ENCODE results near the gene NKAIN1. TPM values are rescaled to one million over a fixed set of nuclear protein-coding genes. Genes with fewer than 3 reads are reported as not detected.
"Not testable (repeated sequence)": the region's sequence is repeated elsewhere in the genome, so short reads cannot be mapped to it uniquely, and the experiment has no call there.

The NKAIN1 gene
- total RNA-seq, 1 experiment from 2014 or later, result 1.7 TPM

GRCh38 chr1:31140299-31140698 is 99.4 kb downstream of the NKAIN1 start:
- Histone ChIP-seq H3K36me3 (ENCODE audit: control insufficient read depth, insufficient read depth, low read length) (no peaks in the 10 kb centered on the region), H3K27me3 (ENCODE audit: control insufficient read depth, insufficient read depth, low read length) (no peaks in the 10 kb centered on the region), H3K4me3 (ENCODE audit: low read depth in 2 of 2, low read length in 2 of 2) (no peak overlapping the region), H3K27ac (ENCODE audit: low read length) (no peak overlapping the region), H3K9me3 (ENCODE audit: control insufficient read depth, insufficient read depth, low read depth, low read length) (no peaks in the 10 kb centered on the region), H3K4me1 (ENCODE audit: control insufficient read depth, insufficient read depth, low read length) (no peaks in the 10 kb centered on the region)
- POLR2A ChIA-PET, result no interaction called here
- intact Hi-C loops (cut with micrococcal nuclease; ENCODE audit: unreplicated experiment), result no loop called here
- in situ Hi-C loops (cut with HindIII; ENCODE audit: low pct_unique_long_range_greater_than_20kb, low sequenced_read_pairs), result no loop called here
- CTCF ChIA-PET, result no interaction called here
- ATAC-seq, result no peak
- TF ChIP-seq, protein P1, sequence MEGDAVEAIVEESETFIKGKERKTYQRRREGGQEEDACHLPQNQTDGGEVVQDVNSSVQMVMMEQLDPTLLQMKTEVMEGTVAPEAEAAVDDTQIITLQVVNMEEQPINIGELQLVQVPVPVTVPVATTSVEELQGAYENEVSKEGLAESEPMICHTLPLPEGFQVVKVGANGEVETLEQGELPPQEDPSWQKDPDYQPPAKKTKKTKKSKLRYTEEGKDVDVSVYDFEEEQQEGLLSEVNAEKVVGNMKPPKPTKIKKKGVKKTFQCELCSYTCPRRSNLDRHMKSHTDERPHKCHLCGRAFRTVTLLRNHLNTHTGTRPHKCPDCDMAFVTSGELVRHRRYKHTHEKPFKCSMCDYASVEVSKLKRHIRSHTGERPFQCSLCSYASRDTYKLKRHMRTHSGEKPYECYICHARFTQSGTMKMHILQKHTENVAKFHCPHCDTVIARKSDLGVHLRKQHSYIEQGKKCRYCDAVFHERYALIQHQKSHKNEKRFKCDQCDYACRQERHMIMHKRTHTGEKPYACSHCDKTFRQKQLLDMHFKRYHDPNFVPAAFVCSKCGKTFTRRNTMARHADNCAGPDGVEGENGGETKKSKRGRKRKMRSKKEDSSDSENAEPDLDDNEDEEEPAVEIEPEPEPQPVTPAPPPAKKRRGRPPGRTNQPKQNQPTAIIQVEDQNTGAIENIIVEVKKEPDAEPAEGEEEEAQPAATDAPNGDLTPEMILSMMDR (IDR thresholded peaks at IDR 0.05), result no peak
- TF ChIP-seq, protein P2, sequence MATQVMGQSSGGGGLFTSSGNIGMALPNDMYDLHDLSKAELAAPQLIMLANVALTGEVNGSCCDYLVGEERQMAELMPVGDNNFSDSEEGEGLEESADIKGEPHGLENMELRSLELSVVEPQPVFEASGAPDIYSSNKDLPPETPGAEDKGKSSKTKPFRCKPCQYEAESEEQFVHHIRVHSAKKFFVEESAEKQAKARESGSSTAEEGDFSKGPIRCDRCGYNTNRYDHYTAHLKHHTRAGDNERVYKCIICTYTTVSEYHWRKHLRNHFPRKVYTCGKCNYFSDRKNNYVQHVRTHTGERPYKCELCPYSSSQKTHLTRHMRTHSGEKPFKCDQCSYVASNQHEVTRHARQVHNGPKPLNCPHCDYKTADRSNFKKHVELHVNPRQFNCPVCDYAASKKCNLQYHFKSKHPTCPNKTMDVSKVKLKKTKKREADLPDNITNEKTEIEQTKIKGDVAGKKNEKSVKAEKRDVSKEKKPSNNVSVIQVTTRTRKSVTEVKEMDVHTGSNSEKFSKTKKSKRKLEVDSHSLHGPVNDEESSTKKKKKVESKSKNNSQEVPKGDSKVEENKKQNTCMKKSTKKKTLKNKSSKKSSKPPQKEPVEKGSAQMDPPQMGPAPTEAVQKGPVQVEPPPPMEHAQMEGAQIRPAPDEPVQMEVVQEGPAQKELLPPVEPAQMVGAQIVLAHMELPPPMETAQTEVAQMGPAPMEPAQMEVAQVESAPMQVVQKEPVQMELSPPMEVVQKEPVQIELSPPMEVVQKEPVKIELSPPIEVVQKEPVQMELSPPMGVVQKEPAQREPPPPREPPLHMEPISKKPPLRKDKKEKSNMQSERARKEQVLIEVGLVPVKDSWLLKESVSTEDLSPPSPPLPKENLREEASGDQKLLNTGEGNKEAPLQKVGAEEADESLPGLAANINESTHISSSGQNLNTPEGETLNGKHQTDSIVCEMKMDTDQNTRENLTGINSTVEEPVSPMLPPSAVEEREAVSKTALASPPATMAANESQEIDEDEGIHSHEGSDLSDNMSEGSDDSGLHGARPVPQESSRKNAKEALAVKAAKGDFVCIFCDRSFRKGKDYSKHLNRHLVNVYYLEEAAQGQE (IDR thresholded peaks at IDR 0.05; ENCODE audit: insufficient read depth in 1 of 2, low read depth in 2 of 2, low read length in 1 of 2), result no peak
- no peak for TF ChIP-seq POLR2AphosphoS5 (IDR thresholded peaks at IDR 0.05; ENCODE audit: low read depth, low read length)
- no peak for TF ChIP-seq TCF7L2 (IDR thresholded peaks at IDR 0.05; ENCODE audit: low read depth, low read length)
- TF ChIP-seq SIN3A (IDR thresholded peaks at IDR 0.05; ENCODE audit: borderline replicate concordance, insufficient read depth, low read depth, low read length), result no peak
- no peak for DNase-seq (ENCODE audit: low read depth, low spot score)
- BruUV-seq (replicated peaks), result no TSS peak

- H3K27ac ChIP-seq (ENCODE audit: low read length); ATAC-seq; POLR2A ChIA-PET; H3K4me1 ChIP-seq (ENCODE audit: control insufficient read depth, insufficient read depth, low read length); BruUV-seq (replicated peaks); intact Hi-C loops (cut with micrococcal nuclease; ENCODE audit: unreplicated experiment); H3K27me3 ChIP-seq (ENCODE audit: control insufficient read depth, insufficient read depth, low read length); H3K9me3 ChIP-seq (ENCODE audit: control insufficient read depth, insufficient read depth, low read depth, low read length); DNase-seq (ENCODE audit: low read depth, low spot score); in situ Hi-C loops (cut with HindIII; ENCODE audit: low pct_unique_long_range_greater_than_20kb, low sequenced_read_pairs); CTCF ChIA-PET; H3K4me3 ChIP-seq (ENCODE audit: low read depth in 2 of 2, low read length in 2 of 2); H3K36me3 ChIP-seq (ENCODE audit: control insufficient read depth, insufficient read depth, low read length): not testable (repeated sequence)
These were observed 100.7 kb downstream of the NKAIN1 start for GRCh38 chr1:31138797-31139521.

GRCh38 chr1:31137873-31138272 is 101.8 kb downstream of the NKAIN1 start:
- H3K36me3 ChIP-seq (ENCODE audit: control insufficient read depth, insufficient read depth, low read length); DNase-seq (ENCODE audit: low read depth, low spot score); H3K9me3 ChIP-seq (ENCODE audit: control insufficient read depth, insufficient read depth, low read depth, low read length); ATAC-seq; intact Hi-C loops (cut with micrococcal nuclease; ENCODE audit: unreplicated experiment); H3K4me3 ChIP-seq (ENCODE audit: low read depth in 2 of 2, low read length in 2 of 2); POLR2A ChIA-PET; H3K27me3 ChIP-seq (ENCODE audit: control insufficient read depth, insufficient read depth, low read length); H3K27ac ChIP-seq (ENCODE audit: low read length); BruUV-seq (replicated peaks); in situ Hi-C loops (cut with HindIII; ENCODE audit: low pct_unique_long_range_greater_than_20kb, low sequenced_read_pairs); CTCF ChIA-PET; H3K4me1 ChIP-seq (ENCODE audit: control insufficient read depth, insufficient read depth, low read length): not testable (repeated sequence)
